TTC549 (cell line): ENCODE measurements around the gene SLC9A9.

Source experiments
- FAIRE-seq: peaks from 2 replicates; lab custom pipeline; 2012; peaks lifted over from hg19 to GRCh38; lab: Jason Lieb, UNC

Gene SLC9A9

DNA sequence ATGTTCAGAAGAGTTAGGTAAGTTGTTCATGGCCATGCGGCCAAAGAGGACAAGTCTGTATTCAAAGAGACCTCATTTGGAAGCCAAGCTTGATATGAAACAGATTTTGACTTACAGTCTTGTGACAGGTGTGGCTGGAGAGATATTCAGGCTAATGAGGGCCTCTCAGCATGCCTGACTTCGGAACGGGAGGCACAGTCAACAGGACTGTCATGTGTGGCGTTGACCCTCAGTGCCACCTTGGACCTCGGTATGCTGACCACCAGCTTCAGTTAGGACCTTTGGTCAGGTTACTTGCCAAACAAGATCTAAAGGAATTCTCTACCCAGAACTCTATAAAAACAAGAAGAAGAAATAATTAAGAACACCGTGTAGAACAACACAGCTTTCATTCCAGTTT, 604.6 kb downstream of the SLC9A9 start:
- no peak for FAIRE-seq

DNA sequence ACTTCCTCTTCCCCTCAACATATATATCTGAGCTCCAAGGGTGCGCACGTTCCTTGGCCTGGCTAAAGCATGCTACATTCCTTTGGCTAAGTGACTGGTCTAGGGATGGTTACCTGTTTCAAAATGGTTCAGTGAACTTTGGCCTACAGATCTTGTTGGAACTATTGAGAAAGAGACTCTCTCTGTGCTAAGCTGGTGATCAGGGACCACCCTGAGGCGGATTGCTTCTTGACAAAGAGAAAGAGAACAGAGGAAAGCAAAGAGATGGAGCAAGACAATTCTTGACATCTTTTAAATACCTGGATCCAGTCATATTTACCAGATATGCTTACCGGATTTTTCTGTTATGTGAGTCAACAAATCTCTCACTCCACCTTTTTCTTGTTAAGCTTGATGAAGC, 605.6 kb downstream of the SLC9A9 start:
- FAIRE-seq, result no peak

DNA sequence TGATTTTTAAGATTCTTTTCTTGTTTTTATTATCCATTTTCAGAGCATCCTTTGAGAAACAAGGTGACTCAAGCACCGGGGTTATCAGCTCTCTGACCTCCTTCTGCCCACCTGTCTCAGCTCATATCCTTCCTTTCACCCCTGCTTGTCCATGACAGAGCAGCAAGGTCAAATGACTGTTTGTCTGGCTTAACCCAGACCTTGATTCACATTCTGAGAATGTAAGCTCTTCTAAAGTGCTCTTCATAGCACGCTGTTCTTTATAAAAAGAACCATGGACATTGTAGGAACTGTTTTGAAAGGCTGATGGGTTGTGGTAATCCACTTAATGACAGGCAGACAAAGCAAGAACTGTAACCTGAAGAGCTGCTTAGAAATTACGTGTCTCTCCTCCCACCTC, 606.2 kb downstream of the SLC9A9 start:
- FAIRE-seq, result no peak

DNA sequence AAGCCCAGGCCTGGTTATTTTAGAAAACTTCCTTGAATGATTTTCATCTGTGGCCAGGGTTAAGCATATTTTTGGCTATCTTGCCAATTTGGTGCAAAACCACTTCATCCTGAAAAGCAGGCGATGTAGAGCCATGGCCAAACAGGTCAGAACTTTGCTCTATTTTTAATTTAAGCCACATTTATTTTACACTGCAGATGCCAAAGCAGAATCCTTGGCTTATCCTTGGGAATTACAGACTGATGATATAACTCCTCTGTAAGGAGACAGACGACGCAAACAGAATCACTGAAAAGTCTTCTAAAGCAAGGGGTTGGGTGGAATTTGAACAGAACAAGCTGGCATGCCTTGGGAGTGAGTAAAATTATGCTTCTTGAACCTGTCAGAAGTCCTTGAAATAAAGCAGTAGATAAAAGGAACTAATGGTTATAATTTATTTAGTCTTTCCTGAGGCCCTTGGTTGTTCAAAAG, 606.8 kb downstream of the SLC9A9 start:
- FAIRE-seq, result no peak

DNA sequence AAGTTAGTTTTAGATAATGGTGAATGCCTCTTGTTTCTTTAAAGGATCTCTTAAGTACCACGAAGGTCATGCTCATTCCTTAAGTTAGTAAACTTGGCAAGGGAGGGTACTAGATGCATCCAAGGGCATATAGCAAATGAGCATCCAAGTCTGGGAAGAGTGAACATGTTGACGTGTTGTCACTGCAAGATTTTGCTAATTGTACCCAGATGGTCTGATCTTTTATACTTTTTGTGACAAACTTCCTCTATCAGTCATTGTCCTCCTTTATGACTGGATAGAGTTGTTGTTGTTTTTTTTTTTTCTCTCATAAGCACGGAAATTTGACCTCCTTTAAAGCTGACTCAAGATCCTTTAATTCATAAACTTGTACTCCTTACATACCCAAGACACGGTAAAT, 607.4 kb downstream of the SLC9A9 start:
- FAIRE-seq, result no peak

DNA sequence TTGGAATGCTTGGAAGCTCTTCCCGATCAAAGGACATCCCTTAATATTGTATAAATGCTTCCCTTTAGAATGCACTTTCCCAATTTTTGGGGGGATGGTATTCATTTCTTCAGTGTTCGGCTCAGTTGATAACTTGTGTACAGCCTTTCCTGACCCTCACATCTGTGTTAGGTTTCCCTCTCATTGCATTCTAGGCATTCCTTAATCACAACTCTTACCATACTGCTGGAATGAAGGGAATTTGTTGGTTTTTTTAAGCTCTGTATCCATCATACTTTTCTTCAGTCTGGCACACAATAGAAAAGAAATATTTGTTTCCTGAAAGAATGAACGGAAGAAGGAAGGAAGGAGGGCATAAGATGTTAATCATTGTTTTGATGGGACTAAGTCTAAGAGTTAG, 609.2 kb downstream of the SLC9A9 start:
- FAIRE-seq, result no peak

DNA sequence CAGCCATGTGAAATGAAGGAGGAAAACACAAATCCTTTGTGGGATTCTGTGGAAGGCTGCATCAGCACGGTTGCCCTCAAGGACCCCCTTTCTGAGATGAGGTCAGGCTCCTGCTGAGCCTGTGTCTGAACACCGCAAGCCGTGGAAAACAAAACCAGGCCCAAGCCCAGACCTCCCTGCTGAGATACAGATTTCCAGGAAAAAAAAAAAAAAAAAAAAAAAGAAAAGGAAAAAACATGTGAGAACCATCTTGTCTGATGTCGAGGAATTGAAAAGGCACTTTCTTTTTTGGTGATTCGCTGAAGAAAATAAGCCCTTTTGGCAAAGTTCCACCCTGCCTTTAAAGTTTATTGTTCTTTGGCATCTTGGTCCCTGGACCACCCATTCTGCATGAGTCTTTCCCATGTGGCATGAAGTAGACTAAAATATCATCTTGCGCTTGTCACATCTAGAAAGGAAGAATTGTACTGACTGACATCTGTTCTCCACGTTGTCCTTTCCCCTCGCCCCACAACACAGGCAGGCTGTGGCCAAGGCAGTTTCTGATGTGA, 611.1 kb downstream of the SLC9A9 start:
- FAIRE-seq, result no peak

DNA sequence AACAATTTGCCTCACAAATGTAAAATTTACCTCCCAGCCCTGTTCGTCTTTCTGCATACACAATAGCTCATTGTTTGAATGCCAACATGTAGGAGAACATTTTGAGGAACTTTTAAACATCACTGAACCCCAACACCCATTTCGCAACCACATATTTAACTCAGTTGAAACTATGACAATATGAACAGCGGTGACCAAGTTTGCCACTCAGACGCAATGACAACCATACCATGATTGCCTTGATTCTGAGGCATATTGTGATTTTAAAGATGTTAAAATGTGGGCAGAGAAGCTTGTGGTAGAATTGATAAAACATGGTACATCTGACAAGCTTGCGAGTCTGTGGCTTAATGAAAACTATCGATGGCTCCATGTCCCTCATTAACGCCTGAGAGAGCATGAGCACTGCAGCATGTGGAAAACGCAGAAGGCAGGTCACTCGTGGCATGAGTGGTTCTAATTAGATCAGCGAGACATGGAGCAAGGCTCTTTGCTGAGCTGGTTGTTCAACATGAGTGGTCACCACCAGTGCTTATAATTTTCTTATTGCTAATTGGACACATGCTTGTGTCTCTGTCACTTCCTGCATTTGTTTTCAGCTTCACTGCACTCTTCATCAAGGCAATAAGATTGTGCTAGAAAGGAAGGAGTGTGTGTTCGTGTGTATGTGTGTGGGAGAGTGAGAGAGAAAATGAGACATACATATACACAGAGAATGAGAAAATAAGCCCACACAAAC, 611.9 kb downstream of the SLC9A9 start:
- no peak for FAIRE-seq

DNA sequence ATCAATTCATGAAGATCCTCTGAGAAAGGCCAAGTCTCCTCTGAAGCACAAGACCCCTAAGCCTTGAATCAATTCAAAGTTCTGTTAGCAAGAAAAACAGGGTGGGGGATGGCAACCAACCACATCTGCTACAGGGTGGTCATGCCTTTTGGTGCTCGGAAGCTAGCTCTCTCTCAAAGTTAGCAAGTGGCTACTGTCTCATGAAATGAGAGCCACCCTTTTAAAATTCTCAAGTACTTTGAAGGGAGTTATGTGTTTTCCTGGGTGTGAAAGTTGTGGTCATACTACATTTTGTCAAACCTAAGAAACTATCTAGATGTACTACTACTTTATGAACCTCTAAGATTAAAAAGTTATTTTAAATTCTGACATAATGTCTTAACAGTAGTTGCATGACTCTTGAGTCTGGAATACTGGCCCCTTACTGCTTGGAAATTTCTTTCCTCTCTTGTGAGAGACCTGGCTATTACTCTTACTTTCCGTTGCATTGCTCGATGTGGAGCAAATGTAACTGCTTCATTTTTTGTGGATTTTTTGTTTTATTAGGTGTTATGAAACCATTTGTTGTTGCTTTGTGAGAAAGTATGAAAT, 612.6 kb downstream of the SLC9A9 start:
- FAIRE-seq, result no peak

DNA sequence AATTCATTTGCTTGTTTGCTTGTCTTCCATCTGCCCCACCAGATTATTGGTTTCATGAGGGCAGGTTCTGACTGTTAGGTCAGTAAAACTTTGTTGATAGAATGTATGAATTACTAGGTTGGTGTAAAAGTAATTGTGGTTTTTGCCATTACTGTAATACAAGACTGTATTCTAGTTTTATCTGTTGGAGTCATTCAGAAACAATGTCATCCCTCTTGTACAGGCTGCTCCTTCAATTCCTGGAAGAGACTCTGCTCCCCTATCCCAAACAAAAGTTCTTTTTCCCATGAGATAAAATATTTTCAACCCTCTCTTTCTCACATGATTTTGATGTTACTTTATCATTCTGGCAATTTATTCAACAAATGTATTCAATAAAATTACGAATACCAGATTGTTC, 613.7 kb downstream of the SLC9A9 start:
- no peak for FAIRE-seq

DNA sequence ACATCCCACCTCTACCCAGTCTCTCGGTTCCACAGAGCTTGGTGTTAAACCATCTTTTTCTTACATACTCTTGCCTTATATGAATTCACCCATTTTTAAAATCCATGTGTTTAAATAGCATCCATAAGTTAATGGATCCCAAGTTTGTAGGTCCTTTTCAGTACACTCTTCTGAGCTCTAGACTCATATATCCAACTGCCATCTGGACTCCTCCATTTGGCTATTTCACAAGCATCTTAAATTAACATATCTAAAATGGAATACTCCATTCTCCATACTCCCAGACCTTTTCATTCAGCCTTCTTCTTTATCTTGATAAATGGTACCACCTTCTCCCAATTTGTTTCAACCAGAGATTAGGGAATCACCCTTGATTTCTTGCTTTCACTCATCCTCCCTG, 615.3 kb downstream of the SLC9A9 start:
- FAIRE-seq, result no peak

DNA sequence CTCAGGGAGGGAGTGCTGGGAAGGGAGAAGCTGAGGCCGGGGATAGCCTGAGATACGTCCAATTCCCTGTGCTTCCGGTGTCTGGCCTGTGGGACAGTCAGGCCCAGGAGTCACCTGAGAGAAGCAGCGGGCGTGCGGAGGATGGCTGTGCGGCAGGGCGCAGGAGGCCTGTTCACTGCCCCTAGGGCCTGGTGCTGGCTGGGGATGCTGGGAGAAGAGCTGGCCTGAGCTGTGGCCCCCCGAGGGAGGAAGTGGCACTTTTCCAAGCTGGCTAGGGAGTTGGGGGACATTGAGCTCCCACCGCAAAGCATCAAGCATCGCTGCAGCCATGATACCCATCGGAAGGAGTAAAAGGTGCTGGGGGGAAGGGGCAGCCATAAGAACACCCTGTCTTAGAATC, 619.9 kb downstream of the SLC9A9 start:
- FAIRE-seq, result no peak

DNA sequence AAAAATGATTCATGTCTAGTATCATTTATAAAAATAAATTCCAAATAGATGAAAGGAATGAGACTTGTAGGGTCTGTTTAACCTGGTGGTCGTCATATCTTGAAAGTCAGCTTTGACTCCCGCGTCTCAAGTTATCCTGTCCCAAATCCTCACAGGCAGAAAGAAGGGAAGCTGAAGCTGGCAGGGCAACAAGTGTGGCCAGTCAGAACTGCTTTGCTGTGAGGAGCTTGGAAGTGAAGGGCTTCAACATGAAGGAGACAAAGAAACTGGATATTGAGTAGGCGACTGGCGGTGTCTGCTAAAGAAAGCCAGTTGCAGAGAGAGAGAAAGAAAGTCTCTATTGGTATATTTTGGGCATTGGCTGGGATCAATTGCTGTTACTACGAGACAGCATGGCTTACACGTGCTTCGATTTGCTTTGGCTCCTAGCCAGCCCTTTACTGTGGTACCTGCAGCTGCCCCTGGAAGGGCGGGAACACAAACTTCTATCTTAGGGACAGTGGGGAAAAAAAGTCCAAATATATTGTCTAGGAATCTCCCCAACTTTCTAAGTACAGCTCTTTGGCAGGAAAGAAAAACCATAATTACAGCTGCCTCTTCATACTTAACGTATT, 621.5 kb downstream of the SLC9A9 start:
- FAIRE-seq, result no peak

DNA sequence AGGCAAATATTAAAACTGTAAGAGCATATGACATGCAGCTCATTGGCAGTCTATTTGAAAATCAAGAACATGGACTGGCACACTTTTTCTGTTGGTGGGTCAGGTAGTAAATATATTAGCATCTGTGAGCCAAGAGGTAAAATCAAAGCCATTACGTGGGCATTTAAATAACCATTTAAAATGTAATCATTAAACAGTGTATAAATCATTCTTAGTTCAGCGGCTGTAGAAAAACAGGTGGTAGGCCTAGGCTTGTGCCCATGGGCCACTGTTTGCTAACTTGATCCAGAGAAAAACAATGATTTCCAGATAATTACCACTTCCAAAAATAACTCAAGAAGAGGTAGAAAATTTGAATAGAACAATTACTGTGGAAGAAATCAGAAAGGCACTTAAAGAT, 623.6 kb downstream of the SLC9A9 start:
- no peak for FAIRE-seq

DNA sequence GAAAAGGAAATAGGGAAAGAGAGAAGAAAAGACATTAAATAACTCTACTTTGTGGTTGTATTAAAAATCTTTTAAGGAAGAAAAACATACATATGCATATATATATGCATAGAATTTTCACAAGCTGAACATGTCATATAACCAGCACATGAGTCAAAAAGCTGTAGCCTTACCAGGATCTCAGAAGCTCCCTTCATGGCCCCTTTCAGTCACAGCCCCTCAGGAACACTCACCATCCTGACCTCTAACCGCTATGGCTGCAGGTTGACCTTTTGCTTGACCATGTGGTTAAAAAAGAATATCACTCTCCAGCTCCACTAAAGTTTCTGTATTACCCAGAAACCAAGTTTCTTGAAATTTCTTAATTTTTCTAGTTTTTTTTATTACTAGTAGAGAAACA, 625.3 kb downstream of the SLC9A9 start:
- no peak for FAIRE-seq

DNA sequence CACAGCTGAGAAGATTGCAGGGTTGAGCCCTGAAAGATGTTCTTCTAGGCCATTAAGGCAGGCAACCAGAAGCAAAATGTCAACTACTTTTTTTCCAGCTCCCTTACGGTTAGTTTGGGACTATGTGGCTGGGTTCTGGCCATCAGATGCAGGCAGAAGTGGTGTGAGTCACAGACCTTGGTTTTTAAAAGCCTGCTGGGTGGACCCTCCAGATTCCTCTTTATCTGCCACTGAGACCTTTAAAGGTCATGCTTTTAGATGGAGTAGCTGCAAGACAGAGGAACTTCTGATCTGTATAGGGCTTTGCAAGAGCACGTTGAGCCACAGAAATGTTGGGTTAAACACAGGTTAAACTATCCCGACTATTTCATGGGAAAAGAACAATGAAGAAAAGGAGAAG, 625.8 kb downstream of the SLC9A9 start:
- FAIRE-seq, result no peak

DNA sequence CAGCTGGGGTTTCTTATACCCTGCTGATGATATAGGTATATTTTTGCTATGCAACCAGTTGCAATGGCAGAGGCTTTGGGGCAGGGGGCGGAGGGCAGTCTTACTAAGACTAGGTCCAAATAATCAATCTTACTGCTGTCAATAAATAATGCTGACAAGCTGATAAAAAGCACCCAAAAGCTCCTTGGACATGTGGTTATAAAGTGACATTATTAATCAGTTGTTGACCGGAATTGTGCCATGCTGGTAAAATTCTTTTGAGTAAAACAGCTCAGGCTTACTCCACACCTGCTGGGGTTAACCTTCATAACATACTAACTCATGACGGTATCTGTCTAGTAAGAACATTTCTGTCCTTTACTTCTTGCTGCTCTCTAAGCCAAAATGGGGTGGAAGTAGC, 626.8 kb downstream of the SLC9A9 start:
- no peak for FAIRE-seq

DNA sequence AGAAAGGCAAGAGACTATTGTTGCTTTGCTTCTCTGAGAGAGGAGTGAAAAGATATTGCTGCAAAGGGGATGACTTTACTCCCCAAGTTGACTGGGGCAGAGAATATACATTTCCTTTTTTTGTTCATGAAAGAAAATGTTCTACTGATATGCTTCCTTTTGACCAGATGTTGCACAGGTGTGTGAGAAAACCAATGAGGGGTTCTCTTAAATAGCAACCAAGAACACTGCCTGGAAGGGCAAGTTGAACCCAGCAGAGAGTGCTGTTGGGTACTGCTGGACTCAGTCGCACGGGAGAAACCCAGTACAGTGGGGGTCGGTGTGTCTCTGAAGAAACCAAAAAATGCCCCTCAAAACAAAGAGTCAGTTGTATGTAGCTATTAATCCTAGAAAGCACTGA, 627.5 kb downstream of the SLC9A9 start:
- no peak for FAIRE-seq

DNA sequence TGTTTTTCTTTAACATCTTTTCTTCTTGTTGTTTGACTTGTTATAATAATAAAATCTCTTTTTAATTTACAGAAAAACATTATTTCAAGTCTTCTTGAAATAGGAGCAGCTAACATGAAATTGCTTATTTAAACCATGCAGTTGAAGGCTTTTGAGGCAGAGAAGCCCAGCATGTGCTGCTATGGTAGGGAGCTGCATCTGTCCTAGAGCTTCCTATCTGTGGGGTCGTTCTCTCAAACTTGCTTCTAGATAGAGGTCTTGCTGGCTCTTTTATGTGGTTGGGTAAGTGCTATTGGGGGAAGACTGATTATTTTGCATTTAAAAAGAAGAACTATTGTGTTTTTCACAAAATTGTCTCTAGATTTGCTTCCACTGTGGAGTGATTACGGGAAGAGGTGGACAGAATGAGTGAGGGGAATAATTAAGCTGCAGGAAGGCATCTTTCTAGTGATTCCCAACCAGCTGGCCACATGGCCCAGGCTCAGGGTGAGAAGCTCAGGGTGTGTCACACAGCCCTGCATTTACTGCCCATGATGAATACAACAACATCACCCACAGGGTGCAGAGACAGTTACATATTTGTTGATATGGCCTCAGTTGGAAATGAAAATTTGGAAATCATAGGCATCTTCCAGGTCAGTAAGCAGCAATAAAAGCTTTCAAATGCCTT, 630.0 kb downstream of the SLC9A9 start:
- FAIRE-seq, result no peak

DNA sequence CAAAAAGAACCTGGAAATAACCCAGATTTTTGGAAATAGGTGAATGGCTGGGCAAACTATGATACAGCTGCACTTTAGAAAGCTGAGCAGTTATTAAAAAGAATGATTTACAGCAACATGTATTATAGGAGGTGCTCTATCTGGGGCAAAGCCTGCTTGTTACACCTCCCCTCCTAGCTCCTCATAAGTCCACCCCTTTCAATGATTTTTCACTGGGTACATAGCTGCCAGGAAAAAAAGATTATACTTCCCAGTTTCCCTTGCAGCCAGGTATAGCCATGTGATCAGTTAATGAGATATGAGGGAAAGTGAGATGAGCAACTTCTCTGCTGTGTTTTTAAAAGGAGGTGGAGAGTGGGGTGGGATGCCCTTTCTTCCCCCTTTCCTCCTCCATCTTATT, 631.0 kb downstream of the SLC9A9 start:
- FAIRE-seq, result no peak

DNA sequence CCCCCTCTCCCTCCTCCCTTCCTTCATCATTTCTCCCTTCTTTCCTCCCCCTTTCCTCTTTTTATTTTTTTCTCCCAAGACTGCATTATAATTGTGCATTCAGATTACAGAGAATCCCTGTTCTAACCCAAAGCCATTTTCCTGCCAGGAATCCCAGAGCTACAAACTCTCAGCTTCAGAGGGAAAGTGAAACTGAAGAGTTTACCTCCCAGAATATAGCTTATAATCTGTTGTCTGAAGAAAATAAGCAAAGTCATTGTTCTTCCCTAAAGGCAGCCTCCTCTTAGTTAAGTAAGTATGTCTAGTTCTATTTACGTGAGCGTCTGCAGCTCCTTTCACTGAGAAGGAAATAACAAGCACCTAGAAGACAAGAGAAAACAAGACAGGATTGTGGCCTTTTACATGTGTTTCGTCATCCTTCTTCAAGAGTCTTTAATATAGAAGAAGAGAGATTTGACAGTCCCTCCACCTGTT, 631.5 kb downstream of the SLC9A9 start:
- FAIRE-seq, result no peak
